ENCODE results near the gene GRK2. TPM values are rescaled to one million over a fixed set of nuclear protein-coding genes. Genes with fewer than 3 reads are reported as not detected.

GRK2 gene
- total RNA-seq, 1 donor from 2014 or later, result 30.0 TPM

GRCh38 chr11:67306769-67307544, 40.7 kb downstream of the GRK2 start:
- DNase-seq (ENCODE audit: low spot score), result no peak
- H2AFZ ChIP-seq (replicated peaks), result no peak overlapping the region
- H4K20me1 ChIP-seq (ENCODE audit: low read depth), result peaks cover 8% of the 10 kb centered on the region
- Mint-ChIP-seq H3K9me3 (no peaks in the 10 kb centered on the region), H3K4me3 (no peak overlapping the region), H3K27ac (no peak overlapping the region), H3K36me3 (no peaks in the 10 kb centered on the region), H3K4me1 (peaks cover 8% of the 10 kb centered on the region), H3K27me3 (ENCODE audit: insufficient read depth, low read depth) (peaks cover 9% of the 10 kb centered on the region)
- H3K9ac ChIP-seq, result no peak overlapping the region
- no peak overlapping the region for H3K4me3 ChIP-seq
- H3K27me3 ChIP-seq, result peaks cover 16% of the 10 kb centered on the region
- TF ChIP-seq EZH2phosphoT487 (IDR thresholded peaks at IDR 0.05) (no peak), EZH2 (IDR thresholded peaks at IDR 0.05) (no peak), CTCF (IDR thresholded peaks at IDR 0.05) (no peak)
- H3K9me3 ChIP-seq (ENCODE audit: low read depth), result no peaks in the 10 kb centered on the region
- H3K36me3 ChIP-seq, result no peaks in the 10 kb centered on the region
- no peaks in the 10 kb centered on the region for H3K79me2 ChIP-seq (ENCODE audit: low read depth)
- H3K4me2 ChIP-seq, result no peak overlapping the region
- peaks cover 19% of the 10 kb centered on the region for H3F3A ChIP-seq (ENCODE audit: low read depth)
- peaks cover 8% of the 10 kb centered on the region for H3K4me1 ChIP-seq
- H3K27ac ChIP-seq, result no peak overlapping the region

GRCh38 chr11:67307545-67308001, 41.3 kb downstream of the GRK2 start:
- Histone ChIP-seq H3K27ac (no peak overlapping the region), H2AFZ (replicated peaks) (no peak overlapping the region), H3K27me3 (peaks cover 16% of the 10 kb centered on the region), H3K9me3 (ENCODE audit: low read depth) (no peaks in the 10 kb centered on the region), H3K79me2 (ENCODE audit: low read depth) (no peaks in the 10 kb centered on the region), H3K36me3 (no peaks in the 10 kb centered on the region), H3K4me3 (no peak overlapping the region), H3F3A (ENCODE audit: low read depth) (peaks cover 13% of the 10 kb centered on the region), H3K4me1 (peaks cover 2% of the 10 kb centered on the region), H3K9ac (no peak overlapping the region), H3K4me2 (no peak overlapping the region), H4K20me1 (ENCODE audit: low read depth) (peaks cover 2% of the 10 kb centered on the region)
- no peak for DNase-seq (ENCODE audit: low spot score)
- no peak for TF ChIP-seq EZH2 (IDR thresholded peaks at IDR 0.05)
- no peak for TF ChIP-seq EZH2phosphoT487 (IDR thresholded peaks at IDR 0.05)
- TF ChIP-seq CTCF (IDR thresholded peaks at IDR 0.05), result no peak
- Mint-ChIP-seq H3K27ac (no peak overlapping the region), H3K4me1 (peaks cover 6% of the 10 kb centered on the region), H3K4me3 (no peak overlapping the region), H3K9me3 (no peaks in the 10 kb centered on the region), H3K27me3 (ENCODE audit: insufficient read depth, low read depth) (peaks cover 9% of the 10 kb centered on the region), H3K36me3 (no peaks in the 10 kb centered on the region)

GRCh38 chr11:67308031-67308866, 42.0 kb downstream of the GRK2 start:
- Histone ChIP-seq H2AFZ (replicated peaks) (no peak overlapping the region), H3K4me2 (no peak overlapping the region), H3K9ac (no peak overlapping the region), H4K20me1 (ENCODE audit: low read depth) (no peaks in the 10 kb centered on the region), H3F3A (ENCODE audit: low read depth) (peaks cover 8% of the 10 kb centered on the region), H3K79me2 (ENCODE audit: low read depth) (no peaks in the 10 kb centered on the region), H3K4me3 (no peak overlapping the region), H3K4me1 (no peaks in the 10 kb centered on the region), H3K36me3 (no peaks in the 10 kb centered on the region), H3K27me3 (peaks cover 16% of the 10 kb centered on the region), H3K27ac (no peak overlapping the region), H3K9me3 (ENCODE audit: low read depth) (no peaks in the 10 kb centered on the region)
- DNase-seq (ENCODE audit: low spot score), result no peak
- Mint-ChIP-seq H3K9me3 (no peaks in the 10 kb centered on the region), H3K27ac (no peak overlapping the region), H3K27me3 (ENCODE audit: insufficient read depth, low read depth) (peaks cover 10% of the 10 kb centered on the region), H3K4me3 (no peak overlapping the region), H3K36me3 (no peaks in the 10 kb centered on the region), H3K4me1 (peaks cover 4% of the 10 kb centered on the region)
- TF ChIP-seq EZH2 (IDR thresholded peaks at IDR 0.05), result no peak
- no peak for TF ChIP-seq EZH2phosphoT487 (IDR thresholded peaks at IDR 0.05)
- no peak for TF ChIP-seq CTCF (IDR thresholded peaks at IDR 0.05)

Data from neural progenitor cell (in vitro differentiated cells).